Type B pancreatic cell (in vitro differentiated cells): Measurements from ENCODE around the gene ASCC1. TPM values are rescaled to one million over a fixed set of nuclear protein-coding genes. Genes with fewer than 3 reads are reported as not detected.

Source experiments
- DNase-seq: peaks from one replicate; pipeline ENCODE4 v3.0.0; 2021; ENCODE audit warnings: mixed read lengths; ENCODE audit not compliant: unreplicated experiment; ENCODE audit errors: extremely low spot score
- H3K27ac Mint-ChIP-seq: 2 replicates; pipeline ENCODE4 v1.8.0; 2021; ENCODE audit warnings: mild to moderate bottlenecking, mixed read lengths
- H3K27me3 Mint-ChIP-seq: 2 replicates; pipeline ENCODE4 v1.8.0; 2021; ENCODE audit warnings: mixed read lengths
- H3K36me3 Mint-ChIP-seq: 2 replicates; pipeline ENCODE4 v1.8.0; 2021; ENCODE audit warnings: mixed read lengths
- H3K4me1 Mint-ChIP-seq: one replicate; pipeline ENCODE4 v1.8.0; 2021; ENCODE audit warnings: mixed read lengths; ENCODE audit not compliant: unreplicated experiment
- H3K4me3 Mint-ChIP-seq: 2 replicates; pipeline ENCODE4 v1.8.0; 2021; ENCODE audit warnings: mild to moderate bottlenecking, mixed read lengths
- H3K9me3 Mint-ChIP-seq: 2 replicates; pipeline ENCODE4 v1.8.0; 2021; ENCODE audit warnings: mixed read lengths
- total RNA-seq: library from RNA; stranded (reverse); gene quantifications from 2 replicates; pipeline ENCODE4 v1.2.1, GENCODE V29; 2021; ENCODE audit warnings: low replicate concordance
- TF ChIP-seq, protein P1 (sequence below): fragments of 200-600 bp; sonication (generic); conservative IDR thresholded peaks from 2 replicates; pipeline ENCODE4 v1.5.0; 2021; ENCODE audit warnings: antibody characterized with exemption, mild to moderate bottlenecking

Gene ASCC1
- total RNA-seq, 1 donor from 2014 or later = 32.8 TPM

DNA sequence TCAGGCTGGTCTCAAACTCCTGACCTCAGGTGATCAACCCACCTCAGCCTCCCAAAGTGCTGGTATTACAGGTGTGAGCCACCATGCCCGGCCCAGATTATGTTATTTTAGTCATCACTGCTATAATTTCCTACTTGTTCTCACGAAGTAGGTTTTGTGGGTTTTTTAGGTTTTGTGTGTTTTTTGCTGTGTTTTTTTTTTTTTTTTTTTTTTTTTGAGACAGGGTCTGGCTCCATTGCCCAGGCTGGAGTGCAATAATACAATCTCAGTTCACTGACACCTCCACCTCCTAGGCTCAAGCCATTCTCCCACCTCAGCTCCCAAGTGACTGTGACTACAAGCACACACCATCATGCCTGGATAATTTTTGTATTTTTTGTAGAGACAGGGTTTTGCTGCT is 21.1 kb downstream of the ASCC1 start:
- Mint-ChIP-seq H3K27me3 (no peaks in the 10 kb centered on the region), H3K4me1 (no peaks in the 10 kb centered on the region), H3K36me3 (peaks cover 12% of the 10 kb centered on the region), H3K4me3 (no peak overlapping the region), H3K27ac (no peak overlapping the region), H3K9me3 (no peaks in the 10 kb centered on the region)
- DNase-seq = no peak
- TF ChIP-seq, protein P1, sequence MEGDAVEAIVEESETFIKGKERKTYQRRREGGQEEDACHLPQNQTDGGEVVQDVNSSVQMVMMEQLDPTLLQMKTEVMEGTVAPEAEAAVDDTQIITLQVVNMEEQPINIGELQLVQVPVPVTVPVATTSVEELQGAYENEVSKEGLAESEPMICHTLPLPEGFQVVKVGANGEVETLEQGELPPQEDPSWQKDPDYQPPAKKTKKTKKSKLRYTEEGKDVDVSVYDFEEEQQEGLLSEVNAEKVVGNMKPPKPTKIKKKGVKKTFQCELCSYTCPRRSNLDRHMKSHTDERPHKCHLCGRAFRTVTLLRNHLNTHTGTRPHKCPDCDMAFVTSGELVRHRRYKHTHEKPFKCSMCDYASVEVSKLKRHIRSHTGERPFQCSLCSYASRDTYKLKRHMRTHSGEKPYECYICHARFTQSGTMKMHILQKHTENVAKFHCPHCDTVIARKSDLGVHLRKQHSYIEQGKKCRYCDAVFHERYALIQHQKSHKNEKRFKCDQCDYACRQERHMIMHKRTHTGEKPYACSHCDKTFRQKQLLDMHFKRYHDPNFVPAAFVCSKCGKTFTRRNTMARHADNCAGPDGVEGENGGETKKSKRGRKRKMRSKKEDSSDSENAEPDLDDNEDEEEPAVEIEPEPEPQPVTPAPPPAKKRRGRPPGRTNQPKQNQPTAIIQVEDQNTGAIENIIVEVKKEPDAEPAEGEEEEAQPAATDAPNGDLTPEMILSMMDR = no peak

- peaks cover 7% of the 10 kb centered on the region for H3K4me1 Mint-ChIP-seq
- TF ChIP-seq, protein P1 = no peak
- no peak overlapping the region for H3K4me3 Mint-ChIP-seq
- peaks cover 6% of the 10 kb centered on the region for H3K9me3 Mint-ChIP-seq
- no peak for DNase-seq
- peaks cover 32% of the 10 kb centered on the region for H3K36me3 Mint-ChIP-seq
- H3K27me3 Mint-ChIP-seq = no peaks in the 10 kb centered on the region
- no peak overlapping the region for H3K27ac Mint-ChIP-seq
Observed at GRCh38 chr10:72186982-72187330, 29.1 kb downstream of the ASCC1 start.

GRCh38 chr10:72186258-72186981 is 29.7 kb downstream of the ASCC1 start:
- H3K36me3 Mint-ChIP-seq = peaks cover 35% of the 10 kb centered on the region
- H3K27ac Mint-ChIP-seq = peak overlapping the region; percentile 53
- peaks cover 6% of the 10 kb centered on the region for H3K9me3 Mint-ChIP-seq

GRCh38 chr10:72184156-72184555 is 31.9 kb downstream of the ASCC1 start:
- TF ChIP-seq, protein P1 = no peak
- H3K36me3 Mint-ChIP-seq = peaks cover 34% of the 10 kb centered on the region
- H3K27ac Mint-ChIP-seq = no peak overlapping the region
- H3K27me3 Mint-ChIP-seq = no peaks in the 10 kb centered on the region
- peaks cover 7% of the 10 kb centered on the region for H3K4me1 Mint-ChIP-seq
- H3K9me3 Mint-ChIP-seq = peaks cover 6% of the 10 kb centered on the region
- no peak overlapping the region for H3K4me3 Mint-ChIP-seq
- DNase-seq = no peak

More at GRCh38 chr10:72186258-72186981, 29.7 kb downstream of the ASCC1 start:
- Mint-ChIP-seq H3K4me3 (no peak overlapping the region), H3K4me1 (peaks cover 7% of the 10 kb centered on the region), H3K27me3 (no peaks in the 10 kb centered on the region)
- DNase-seq = no peak
- TF ChIP-seq, protein P1 = no peak

- H3K9me3 Mint-ChIP-seq = no peaks in the 10 kb centered on the region
- DNase-seq = no peak
- H3K36me3 Mint-ChIP-seq = peaks cover 27% of the 10 kb centered on the region
- peaks cover 17% of the 10 kb centered on the region for H3K4me1 Mint-ChIP-seq
- H3K27me3 Mint-ChIP-seq = no peaks in the 10 kb centered on the region
- TF ChIP-seq, protein P1 = no peak
- H3K27ac Mint-ChIP-seq = no peak overlapping the region
- H3K4me3 Mint-ChIP-seq = no peak overlapping the region
Observed at GRCh38 chr10:72177454-72177853, 38.6 kb downstream of the ASCC1 start.
